Skeletal muscle satellite cell (primary cell): Measurements from ENCODE around the gene SUZ12. TPM values are rescaled to one million over a fixed set of nuclear protein-coding genes. Genes with fewer than 3 reads are reported as not detected.
A peak's percentile ranks its signal among the peaks of the same experiment; 100 is the strongest.
"Not testable (repeated sequence)": the region's sequence is repeated elsewhere in the genome, so short reads cannot be mapped to it uniquely, and the experiment has no call there.

Experiments
- H3K27me3 ChIP-seq: 2 replicates; pipeline ENCODE4 v1.7.0; 2013; ENCODE audit warnings: low read length; ENCODE audit not compliant: control insufficient read depth, insufficient read depth
- H3K36me3 ChIP-seq: 2 replicates; pipeline ENCODE4 v1.7.0; 2013; ENCODE audit warnings: mild to moderate bottlenecking, control low read depth, low read length; ENCODE audit not compliant: insufficient read depth
- H3K4me1 ChIP-seq: 2 replicates; pipeline ENCODE4 v1.7.0; 2013; ENCODE audit warnings: low read length; ENCODE audit not compliant: control insufficient read depth, insufficient read depth
- H3K4me2 ChIP-seq: 2 replicates; pipeline ENCODE4 v1.7.0; 2013; ENCODE audit warnings: mild to moderate bottlenecking, low read length
- H3K4me3 ChIP-seq: 2 replicates; pipeline ENCODE4 v1.7.0; 2013; ENCODE audit warnings: low read length
- H3K9ac ChIP-seq: 2 replicates; pipeline ENCODE4 v1.7.0; 2013; ENCODE audit warnings: mild to moderate bottlenecking, low read depth, low read length, moderate library complexity
- H3K9me3 ChIP-seq: replicated peaks from 2 replicates; pipeline ENCODE4 v1.7.0; 2013; ENCODE audit warnings: mild to moderate bottlenecking, control low read depth, low read length
- total RNA-seq: library from RNA; depleted of rRNA; stranded (reverse); fragments of >200 nt; gene quantifications from 2 replicates; pipeline ENCODE4 v1.2.3, GENCODE V29; 2012; rRNA removed

SUZ12 gene
- 17.9 and 18.8 TPM in 2 replicates for total RNA-seq

GRCh38 chr17:31936615-31937609 is at the start of gene SUZ12:
TSS of gene SUZ12 (plus strand) at chr17:31937007. CDS start at chr17:31937247, 240 bp downstream.
- Histone ChIP-seq H3K4me3 (peak within 1 kb of the TSS; percentile 93), H3K4me2 (peak within 1 kb of the TSS; percentile 90), H3K9ac (peak within 1 kb of the TSS; percentile 88)
- H3K36me3 ChIP-seq, H3K9me3 ChIP-seq, H3K4me1 ChIP-seq, H3K27me3 ChIP-seq: not testable (repeated sequence)

- H3K27me3 ChIP-seq, result no peaks in the 10 kb centered on the region
Observed at GRCh38 chr17:31888124-31888523, 48.7 kb upstream of the SUZ12 start.

GRCh38 chr17:31900877-31901276 is 35.9 kb upstream of the SUZ12 start:
- no peaks in the 10 kb centered on the region for H3K9me3 ChIP-seq
- peak overlapping the region; percentile 79 for H3K4me2 ChIP-seq
- peak overlapping the region; percentile 86 for H3K4me3 ChIP-seq
- H3K27me3 ChIP-seq, result no peaks in the 10 kb centered on the region
- H3K4me1 ChIP-seq, result peaks cover 2% of the 10 kb centered on the region
- peak overlapping the region; percentile 87 for H3K9ac ChIP-seq
- H3K36me3 ChIP-seq, result peaks cover 32% of the 10 kb centered on the region

More at GRCh38 chr17:31888124-31888523, 48.7 kb upstream of the SUZ12 start:
- H3K4me2 ChIP-seq, result no peak overlapping the region
- no peak overlapping the region for H3K4me3 ChIP-seq
- H3K4me1 ChIP-seq, result no peaks in the 10 kb centered on the region
- no peak overlapping the region for H3K9ac ChIP-seq
- H3K9me3 ChIP-seq, result no peaks in the 10 kb centered on the region
- H3K36me3 ChIP-seq, result peaks cover 64% of the 10 kb centered on the region

GRCh38 chr17:31902693-31903092 is 34.1 kb upstream of the SUZ12 start:
- no peaks in the 10 kb centered on the region for H3K9me3 ChIP-seq
- peaks cover 17% of the 10 kb centered on the region for H3K36me3 ChIP-seq
- no peak overlapping the region for H3K9ac ChIP-seq
- no peak overlapping the region for H3K4me2 ChIP-seq
- no peak overlapping the region for H3K4me3 ChIP-seq
- no peaks in the 10 kb centered on the region for H3K27me3 ChIP-seq
- H3K4me1 ChIP-seq, result peaks cover 7% of the 10 kb centered on the region

- Histone ChIP-seq H3K9ac (no peak overlapping the region), H3K27me3 (peaks cover 3% of the 10 kb centered on the region), H3K36me3 (peaks cover 12% of the 10 kb centered on the region), H3K4me1 (peaks cover 13% of the 10 kb centered on the region), H3K9me3 (no peaks in the 10 kb centered on the region), H3K4me3 (no peak overlapping the region), H3K4me2 (no peak overlapping the region)
Observed at GRCh38 chr17:31903401-31903800, 33.4 kb upstream of the SUZ12 start.

GRCh38 chr17:31907342-31907962 is 29.4 kb upstream of the SUZ12 start:
- no peak overlapping the region for H3K4me3 ChIP-seq
- no peak overlapping the region for H3K9ac ChIP-seq
- no peaks in the 10 kb centered on the region for H3K9me3 ChIP-seq
- H3K36me3 ChIP-seq, result no peaks in the 10 kb centered on the region
- peaks cover 12% of the 10 kb centered on the region for H3K4me1 ChIP-seq
- peaks cover 7% of the 10 kb centered on the region for H3K27me3 ChIP-seq
- peak overlapping the region; percentile 12 for H3K4me2 ChIP-seq

GRCh38 chr17:31908386-31908785 is 28.4 kb upstream of the SUZ12 start:
- Histone ChIP-seq H3K4me1 (peaks cover 12% of the 10 kb centered on the region), H3K4me3 (no peak overlapping the region), H3K27me3 (peaks cover 7% of the 10 kb centered on the region), H3K9me3 (no peaks in the 10 kb centered on the region), H3K9ac (no peak overlapping the region), H3K36me3 (no peaks in the 10 kb centered on the region), H3K4me2 (no peak overlapping the region)

GRCh38 chr17:31912705-31913104 is 24.1 kb upstream of the SUZ12 start:
- not testable (repeated sequence) for H3K9me3 ChIP-seq, H3K4me3 ChIP-seq

GRCh38 chr17:31915456-31916100 is 21.2 kb upstream of the SUZ12 start:
- H3K9ac ChIP-seq, result no peak overlapping the region
- no peaks in the 10 kb centered on the region for H3K9me3 ChIP-seq
- H3K27me3 ChIP-seq, result no peaks in the 10 kb centered on the region
- H3K4me3 ChIP-seq, result no peak overlapping the region
- peaks cover 28% of the 10 kb centered on the region for H3K4me1 ChIP-seq
- H3K36me3 ChIP-seq, result no peaks in the 10 kb centered on the region
- H3K4me2 ChIP-seq, result no peak overlapping the region

More at GRCh38 chr17:31912705-31913104, 24.1 kb upstream of the SUZ12 start:
- not testable (repeated sequence) for H3K4me2 ChIP-seq, H3K9ac ChIP-seq, H3K27me3 ChIP-seq, H3K36me3 ChIP-seq
- H3K4me1 ChIP-seq, result peaks cover 16% of the 10 kb centered on the region

- H3K9ac ChIP-seq, result no peak overlapping the region
Observed at GRCh38 chr17:31916491-31917064, 20.2 kb upstream of the SUZ12 start.

GRCh38 chr17:31917065-31917529 is 19.7 kb upstream of the SUZ12 start:
- Histone ChIP-seq H3K36me3 (no peaks in the 10 kb centered on the region), H3K4me2 (peak overlapping the region; percentile 37), H3K4me1 (peaks cover 29% of the 10 kb centered on the region), H3K9ac (no peak overlapping the region), H3K4me3 (no peak overlapping the region), H3K27me3 (no peaks in the 10 kb centered on the region), H3K9me3 (no peaks in the 10 kb centered on the region)

More at GRCh38 chr17:31916491-31917064, 20.2 kb upstream of the SUZ12 start:
- H3K9me3 ChIP-seq, result no peaks in the 10 kb centered on the region
- H3K36me3 ChIP-seq, result no peaks in the 10 kb centered on the region
- H3K4me3 ChIP-seq, result no peak overlapping the region
- peak overlapping the region; percentile 37 for H3K4me2 ChIP-seq
- H3K4me1 ChIP-seq, result peaks cover 29% of the 10 kb centered on the region
- no peaks in the 10 kb centered on the region for H3K27me3 ChIP-seq
